Panc1 (cell line): ENCODE measurements around the gene C13orf46. TPM values are rescaled to one million over a fixed set of nuclear protein-coding genes. Genes with fewer than 3 reads are reported as not detected.

Source experiments
- ATAC-seq: fragments of 200-7000 bp; cut with Tn5 transposase; 2 replicates; pipeline ENCODE4 v1.9.1; 2020; ENCODE audit warnings: mild to moderate bottlenecking, moderate library complexity
- BruUV-seq: library from RNA; stranded (reverse); fragments of 400-500 nt; replicated peaks from 2 replicates; lab custom pipeline; 2021; lab: Mats Ljungman, UMichigan
- CTCF ChIA-PET: fragments of 300-600 bp; sonication (Branson Sonifier 250); formaldehyde crosslinking; loops from one replicate; lab custom pipeline; 2022; ENCODE audit warnings: antibody characterized with exemption; lab: Charles Lee
- POLR2A ChIA-PET: fragments of 300-600 bp; sonication (Branson Sonifier 250); formaldehyde crosslinking; loops from one replicate; lab custom pipeline; 2022; ENCODE audit warnings: antibody characterized with exemption; lab: Charles Lee
- DNase-seq: peaks from one replicate; pipeline ENCODE4 v3.0.0-alpha.2; 2010; ENCODE audit warnings: low read depth, low spot score
- H3K27ac ChIP-seq: 2 replicates; pipeline ENCODE4 v1.5.1; 2011; ENCODE audit warnings: mild to moderate bottlenecking, low read length, inconsistent platforms
- H3K27me3 ChIP-seq: fragments of 200-500 bp; sonication (Bioruptor generic); 2 replicates; pipeline ENCODE4 v1.6.0; 2014; ENCODE audit warnings: low read length, inconsistent platforms; ENCODE audit not compliant: control insufficient read depth, insufficient read depth
- H3K36me3 ChIP-seq: fragments of 200-500 bp; sonication (Bioruptor generic); 2 replicates; pipeline ENCODE4 v1.5.1; 2014; ENCODE audit warnings: inconsistent platforms, mild to moderate bottlenecking, low read length, moderate library complexity; ENCODE audit not compliant: control insufficient read depth, insufficient read depth
- H3K4me1 ChIP-seq: 2 replicates; pipeline ENCODE4 v1.5.1; 2011; ENCODE audit warnings: inconsistent platforms, mild to moderate bottlenecking, low read length, moderate library complexity; ENCODE audit not compliant: control insufficient read depth, insufficient read depth
- H3K4me3 ChIP-seq, 2 experiments: 2 replicates each; pipeline ENCODE4 v1.5.1; 2011 to 2012; ENCODE audit warnings: low read depth in 2 of 2, low read length in 2 of 2, mild to moderate bottlenecking in 2 of 2, inconsistent platforms in 1 of 2, moderate library complexity in 1 of 2
- H3K9me3 ChIP-seq: fragments of 200-500 bp; sonication (Bioruptor generic); 2 replicates; pipeline ENCODE4 v1.5.1; 2014; ENCODE audit warnings: low read depth, mild to moderate bottlenecking, inconsistent platforms, low read length, moderate library complexity; ENCODE audit not compliant: control insufficient read depth, insufficient read depth
- POLR2AphosphoS5 ChIP-seq: IDR thresholded peaks from 2 replicates; pipeline ENCODE4 v1.6.1; 2012; ENCODE audit warnings: mild to moderate bottlenecking, low read depth, low read length, moderate library complexity
- SIN3A ChIP-seq: IDR thresholded peaks from 2 replicates; pipeline ENCODE4 v1.6.1; 2012; ENCODE audit warnings: low read depth, mild to moderate bottlenecking, low read length, moderate library complexity, borderline replicate concordance; ENCODE audit not compliant: insufficient read depth
- TCF7L2 ChIP-seq: IDR thresholded peaks from 2 replicates; pipeline ENCODE4 v1.6.1; 2011; ENCODE audit warnings: mild to moderate bottlenecking, low read depth, low read length, inconsistent platforms
- in situ Hi-C: cut with HindIII; loops from 2 replicates; pipeline ENCODE4 v1.10.0; 2016; ENCODE audit warnings: low sequenced_read_pairs, low pct_unique_long_range_greater_than_20kb
- intact Hi-C: fragments of 100-400 bp; cut with micrococcal nuclease; formaldehyde crosslinking; loops from one replicate; pipeline ENCODE4 v1.10.0; 2022; ENCODE audit not compliant: unreplicated experiment
- total RNA-seq: library from RNA; stranded (reverse); gene quantifications from one replicate; pipeline ENCODE4 v1.2.1, GENCODE V29; 2021; ENCODE audit not compliant: unreplicated experiment
- TF ChIP-seq, protein P1 (sequence below): fragments of 450-650 bp; IDR thresholded peaks from 2 replicates; pipeline ENCODE4 v1.5.1; 2017; ENCODE audit warnings: mild to moderate bottlenecking
- TF ChIP-seq, protein P2 (sequence below), 2 experiments: IDR thresholded peaks; 2 replicates each; pipeline ENCODE4 v1.6.1; 2011 to 2012; ENCODE audit warnings: low read depth in 2 of 2, control low read depth in 1 of 2, low read length in 1 of 2, mild to moderate bottlenecking in 1 of 2, moderate library complexity in 1 of 2; ENCODE audit not compliant: insufficient read depth in 1 of 2

C13orf46 gene
- total RNA-seq, 1 experiment from 2014 or later: 2.6 TPM

DNA sequence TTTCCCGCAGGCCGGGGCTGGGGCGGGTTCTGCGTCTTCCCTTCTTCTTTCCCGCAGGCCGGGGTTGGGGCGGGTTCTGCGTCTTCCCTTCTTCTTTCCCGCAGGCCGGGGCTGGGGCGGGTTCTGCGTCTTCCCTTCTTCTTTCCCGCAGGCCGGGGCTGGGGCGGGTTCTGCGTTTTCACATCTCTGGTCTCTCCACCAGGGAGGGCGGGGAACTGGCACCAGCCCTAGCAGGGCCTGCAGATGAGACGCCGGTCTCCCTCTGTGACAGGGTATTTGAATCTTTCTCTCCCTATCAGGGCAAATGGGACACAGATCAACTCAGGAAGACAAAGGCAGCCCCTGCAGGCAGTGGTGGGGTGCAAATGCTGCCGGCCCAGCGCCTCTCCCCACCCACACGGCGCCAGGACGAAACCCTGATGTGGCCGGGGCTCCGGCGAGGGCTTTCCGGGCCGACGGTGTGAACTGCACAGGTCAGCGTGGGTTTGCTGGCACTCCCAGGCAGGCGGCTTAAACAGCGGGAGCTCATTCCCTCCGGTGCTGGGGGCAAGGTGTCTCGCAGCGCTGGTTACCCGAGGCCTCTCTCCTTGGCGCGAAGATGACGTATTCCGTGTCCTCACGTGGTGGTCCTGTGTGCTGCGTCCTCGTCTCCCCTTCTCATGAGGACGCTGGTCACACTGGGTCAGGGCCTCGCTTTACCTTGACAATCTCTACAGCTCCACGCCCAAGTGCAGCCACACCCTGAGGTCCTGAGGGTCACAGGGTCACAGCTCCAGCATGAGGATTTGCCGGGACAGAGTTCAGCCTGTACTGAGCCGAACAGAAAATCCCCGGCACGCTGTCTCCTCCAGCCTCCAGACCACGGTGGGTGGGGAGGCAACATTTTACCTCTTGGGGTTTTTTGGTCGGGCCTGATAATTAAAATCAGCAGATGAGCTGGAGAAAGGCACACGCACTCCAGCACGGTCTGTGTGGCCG is 717 bp upstream of the C13orf46 start:
- in situ Hi-C loops (no loop called here), intact Hi-C loops (no loop called here)
- ATAC-seq (no peak), DNase-seq (no peak)
- H3K9me3 ChIP-seq: no peaks in the 10 kb centered on the region
- H3K36me3 ChIP-seq: no peaks in the 10 kb centered on the region
- 0 out of 2 replicates have a peak, but pooled peaks cover 4% of the 10 kb centered on the region for H3K4me1 ChIP-seq
- H3K27me3 ChIP-seq: no peaks in the 10 kb centered on the region
- no peak overlapping the region for H3K27ac ChIP-seq
- TF ChIP-seq, protein P1, sequence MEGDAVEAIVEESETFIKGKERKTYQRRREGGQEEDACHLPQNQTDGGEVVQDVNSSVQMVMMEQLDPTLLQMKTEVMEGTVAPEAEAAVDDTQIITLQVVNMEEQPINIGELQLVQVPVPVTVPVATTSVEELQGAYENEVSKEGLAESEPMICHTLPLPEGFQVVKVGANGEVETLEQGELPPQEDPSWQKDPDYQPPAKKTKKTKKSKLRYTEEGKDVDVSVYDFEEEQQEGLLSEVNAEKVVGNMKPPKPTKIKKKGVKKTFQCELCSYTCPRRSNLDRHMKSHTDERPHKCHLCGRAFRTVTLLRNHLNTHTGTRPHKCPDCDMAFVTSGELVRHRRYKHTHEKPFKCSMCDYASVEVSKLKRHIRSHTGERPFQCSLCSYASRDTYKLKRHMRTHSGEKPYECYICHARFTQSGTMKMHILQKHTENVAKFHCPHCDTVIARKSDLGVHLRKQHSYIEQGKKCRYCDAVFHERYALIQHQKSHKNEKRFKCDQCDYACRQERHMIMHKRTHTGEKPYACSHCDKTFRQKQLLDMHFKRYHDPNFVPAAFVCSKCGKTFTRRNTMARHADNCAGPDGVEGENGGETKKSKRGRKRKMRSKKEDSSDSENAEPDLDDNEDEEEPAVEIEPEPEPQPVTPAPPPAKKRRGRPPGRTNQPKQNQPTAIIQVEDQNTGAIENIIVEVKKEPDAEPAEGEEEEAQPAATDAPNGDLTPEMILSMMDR: no peak
- TF ChIP-seq TCF7L2 (no peak), SIN3A (no peak), POLR2AphosphoS5 (no peak)
- TF ChIP-seq, protein P2, sequence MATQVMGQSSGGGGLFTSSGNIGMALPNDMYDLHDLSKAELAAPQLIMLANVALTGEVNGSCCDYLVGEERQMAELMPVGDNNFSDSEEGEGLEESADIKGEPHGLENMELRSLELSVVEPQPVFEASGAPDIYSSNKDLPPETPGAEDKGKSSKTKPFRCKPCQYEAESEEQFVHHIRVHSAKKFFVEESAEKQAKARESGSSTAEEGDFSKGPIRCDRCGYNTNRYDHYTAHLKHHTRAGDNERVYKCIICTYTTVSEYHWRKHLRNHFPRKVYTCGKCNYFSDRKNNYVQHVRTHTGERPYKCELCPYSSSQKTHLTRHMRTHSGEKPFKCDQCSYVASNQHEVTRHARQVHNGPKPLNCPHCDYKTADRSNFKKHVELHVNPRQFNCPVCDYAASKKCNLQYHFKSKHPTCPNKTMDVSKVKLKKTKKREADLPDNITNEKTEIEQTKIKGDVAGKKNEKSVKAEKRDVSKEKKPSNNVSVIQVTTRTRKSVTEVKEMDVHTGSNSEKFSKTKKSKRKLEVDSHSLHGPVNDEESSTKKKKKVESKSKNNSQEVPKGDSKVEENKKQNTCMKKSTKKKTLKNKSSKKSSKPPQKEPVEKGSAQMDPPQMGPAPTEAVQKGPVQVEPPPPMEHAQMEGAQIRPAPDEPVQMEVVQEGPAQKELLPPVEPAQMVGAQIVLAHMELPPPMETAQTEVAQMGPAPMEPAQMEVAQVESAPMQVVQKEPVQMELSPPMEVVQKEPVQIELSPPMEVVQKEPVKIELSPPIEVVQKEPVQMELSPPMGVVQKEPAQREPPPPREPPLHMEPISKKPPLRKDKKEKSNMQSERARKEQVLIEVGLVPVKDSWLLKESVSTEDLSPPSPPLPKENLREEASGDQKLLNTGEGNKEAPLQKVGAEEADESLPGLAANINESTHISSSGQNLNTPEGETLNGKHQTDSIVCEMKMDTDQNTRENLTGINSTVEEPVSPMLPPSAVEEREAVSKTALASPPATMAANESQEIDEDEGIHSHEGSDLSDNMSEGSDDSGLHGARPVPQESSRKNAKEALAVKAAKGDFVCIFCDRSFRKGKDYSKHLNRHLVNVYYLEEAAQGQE (IDR thresholded peaks at IDR 0.05; ENCODE audit: insufficient read depth in 1 of 2, low read depth in 2 of 2, low read length in 1 of 2): no peak
- ChIA-PET POLR2A (no interaction called here), CTCF (no interaction called here)
- no peak overlapping the region for H3K4me3 ChIP-seq
- no TSS peak for BruUV-seq

DNA sequence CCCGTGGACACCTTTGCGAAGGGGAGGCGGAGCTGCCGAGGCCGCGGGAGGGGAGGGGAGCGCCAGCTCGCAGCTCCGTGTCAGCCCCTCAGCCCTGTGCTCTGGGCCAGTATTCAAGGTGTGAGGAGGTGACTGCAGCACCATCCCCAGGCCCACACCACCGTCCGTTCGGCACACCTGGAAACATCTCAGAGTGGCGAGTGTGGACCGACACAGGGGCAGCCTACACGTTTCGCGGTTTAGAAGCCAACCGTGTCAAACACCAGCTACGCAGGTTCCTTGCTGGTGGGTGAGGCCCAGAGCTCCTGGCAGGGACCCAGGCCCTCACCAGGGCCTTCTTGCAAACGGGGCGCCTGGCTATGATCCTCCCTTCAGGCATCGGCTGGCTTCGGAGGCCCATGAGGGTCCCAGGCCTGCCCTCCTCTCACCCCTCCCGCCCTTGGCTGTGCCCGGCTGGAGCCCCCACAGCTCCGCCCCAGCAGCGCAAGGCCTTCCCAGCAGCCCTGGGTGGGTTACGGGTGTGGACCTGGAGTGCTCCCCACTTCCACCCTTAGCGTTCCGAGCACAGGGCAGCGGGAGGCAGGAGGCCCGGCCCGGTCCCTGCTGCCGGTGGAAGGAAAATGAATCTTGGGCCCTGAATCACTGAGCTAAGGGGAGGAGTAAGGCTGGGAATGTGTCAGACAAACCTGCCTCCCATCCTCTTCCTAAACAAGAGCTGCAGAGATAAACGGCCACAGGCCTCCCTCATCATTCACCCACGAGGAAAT is 1.2 kb downstream of the C13orf46 start:
- Histone ChIP-seq H3K27me3 (no peaks in the 10 kb centered on the region), H3K27ac (no peak overlapping the region), H3K9me3 (no peaks in the 10 kb centered on the region), H3K36me3 (no peaks in the 10 kb centered on the region), H3K4me1 (0 out of 2 replicates have a peak, but pooled peaks cover 4% of the 10 kb centered on the region), H3K4me3 (no peak overlapping the region)
- intact Hi-C loops (no loop called here), in situ Hi-C loops (no loop called here)
- ATAC-seq: no peak
- no TSS peak for BruUV-seq
- TF ChIP-seq, protein P2 (IDR thresholded peaks at IDR 0.05; ENCODE audit: insufficient read depth in 1 of 2, low read depth in 2 of 2, low read length in 1 of 2): no peak
- no peak for TF ChIP-seq TCF7L2
- no peak for TF ChIP-seq SIN3A
- no peak for TF ChIP-seq POLR2AphosphoS5
- TF ChIP-seq, protein P1: no peak
- no peak for DNase-seq
- POLR2A ChIA-PET: no interaction called here
- CTCF ChIA-PET: no interaction called here
